HepG2 (cell line): ENCODE results near the gene SNAPIN. TPM values are rescaled to one million over a fixed set of nuclear protein-coding genes. Genes with fewer than 3 reads are reported as not detected.
A peak's percentile ranks its signal among the peaks of the same experiment; 100 is the strongest.

ENCODE experiments used
- AGO1 ChIP-seq: fragments of 200-400 bp; formaldehyde crosslinking; IDR thresholded peaks from 2 replicates; pipeline ENCODE4 v1.6.1; 2017; ENCODE audit warnings: mild to moderate bottlenecking, low read depth, low read length, moderate library complexity; ENCODE audit not compliant: poor library complexity, severe bottlenecking
- FLYWCH1 ChIP-seq: sonication (generic); formaldehyde crosslinking; IDR thresholded peaks from 2 replicates; pipeline ENCODE4 v1.8.1; 2023; ENCODE audit warnings: mild to moderate bottlenecking, missing genetic modification reagents
- GABPB1 ChIP-seq: IDR thresholded peaks from 2 replicates; pipeline ENCODE4 v1.6.1; 2016; ENCODE audit warnings: mild to moderate bottlenecking, missing genetic modification reagents, moderate library complexity, missing compliant biosample characterization
- GTF3A ChIP-seq: sonication (generic); formaldehyde crosslinking; conservative IDR thresholded peaks from 2 replicates; pipeline ENCODE4 v1.4.0; 2020; ENCODE audit warnings: mild to moderate bottlenecking, missing genetic modification reagents
- SRSF4 ChIP-seq: fragments of 200-400 bp; formaldehyde crosslinking; IDR thresholded peaks from one replicate; pipeline ENCODE4 v1.6.1; 2018; ENCODE audit warnings: mild to moderate bottlenecking, low read depth, low read length, moderate library complexity; ENCODE audit not compliant: poor library complexity, severe bottlenecking
- ZBTB7A ChIP-seq: sonication (generic); formaldehyde crosslinking; IDR thresholded peaks from 2 replicates; pipeline ENCODE4 v1.8.0; 2022; ENCODE audit warnings: mild to moderate bottlenecking, missing genetic modification reagents
- ZFY ChIP-seq: sonication (generic); formaldehyde crosslinking; IDR thresholded peaks from 2 replicates; pipeline ENCODE4 v1.4.0; 2020; ENCODE audit warnings: missing genetic modification reagents
- ZNF432 ChIP-seq: sonication (generic); formaldehyde crosslinking; IDR thresholded peaks from 2 replicates; pipeline ENCODE4 v1.5.0; 2020; ENCODE audit warnings: missing genetic modification reagents, mild to moderate bottlenecking, borderline replicate concordance
- ZNF549 ChIP-seq: sonication (generic); formaldehyde crosslinking; IDR thresholded peaks from 2 replicates; pipeline ENCODE4 v1.5.0; 2020; ENCODE audit warnings: missing genetic modification reagents
- ZNF607 ChIP-seq: sonication (generic); formaldehyde crosslinking; IDR thresholded peaks from 2 replicates; pipeline ENCODE4 v1.5.1; 2020; ENCODE audit warnings: missing genetic modification reagents, mild to moderate bottlenecking, borderline replicate concordance
- ZNF639 ChIP-seq: conservative IDR thresholded peaks from 2 replicates; pipeline ENCODE4 v1.6.1; 2018; ENCODE audit warnings: missing genetic modification reagents
- polyA plus RNA-seq, 8 experiments: library from polyadenylated mRNA; depleted of rRNA in 3 of 8; stranded (reverse) in 7 of 8; unstranded in 1 of 8; fragments of >200 nt; fragmentation: Illumina TruSeq in 4 of 8; extraction: Trizol in 4 of 8; gene quantifications; 2 replicates each; pipeline versions ENCODE4 v1.2.1 to v1.2.3, GENCODE V29; 2011 to 2016; ENCODE audit warnings: low read depth in 4 of 8, missing spikeins in 1 of 8, mixed read lengths in 1 of 8; ENCODE audit not compliant: insufficient read depth in 1 of 8
- total RNA-seq, 5 experiments: library from RNA; depleted of rRNA; stranded (reverse); fragments of >200 nt; fragmentation: Illumina TruSeq; extraction: Trizol; gene quantifications; 2 replicates each; pipeline ENCODE4 v1.2.3, GENCODE V29; 2016; ENCODE audit warnings: low read depth in 1 of 5
- TF ChIP-seq, protein P1 (sequence below): sonication (generic); formaldehyde crosslinking; IDR thresholded peaks from 2 replicates; pipeline ENCODE4 v1.4.0; 2020; ENCODE audit warnings: mild to moderate bottlenecking, missing genetic modification reagents
- TF ChIP-seq, protein P2 (sequence below), 2 experiments: sonication (generic) in 1 of 2; formaldehyde crosslinking in 1 of 2; IDR thresholded peaks; 2 replicates each; pipeline versions ENCODE4 v1.4.0 to v1.6.1; 2018 to 2020; ENCODE audit warnings: missing genetic modification reagents in 2 of 2, borderline replicate concordance in 1 of 2, low read depth in 1 of 2, mild to moderate bottlenecking in 1 of 2, missing biosample characterization in 1 of 2
- TF ChIP-seq, protein P3 (sequence below): sonication (generic); formaldehyde crosslinking; conservative IDR thresholded peaks from 2 replicates; pipeline ENCODE4 v1.8.1; 2023; ENCODE audit warnings: missing genetic modification reagents
- TF ChIP-seq, protein P4 (sequence below): sonication (generic); formaldehyde crosslinking; IDR thresholded peaks from 2 replicates; pipeline ENCODE4 v1.4.0; 2020; ENCODE audit warnings: missing genetic modification reagents, borderline replicate concordance

SNAPIN gene
- total and polyA plus RNA-seq, 2 of the 13 experiments (the other 11 are each of a cell fraction or from before 2014, with no cell fraction given), result 23.9 to 25.7 TPM

DNA sequence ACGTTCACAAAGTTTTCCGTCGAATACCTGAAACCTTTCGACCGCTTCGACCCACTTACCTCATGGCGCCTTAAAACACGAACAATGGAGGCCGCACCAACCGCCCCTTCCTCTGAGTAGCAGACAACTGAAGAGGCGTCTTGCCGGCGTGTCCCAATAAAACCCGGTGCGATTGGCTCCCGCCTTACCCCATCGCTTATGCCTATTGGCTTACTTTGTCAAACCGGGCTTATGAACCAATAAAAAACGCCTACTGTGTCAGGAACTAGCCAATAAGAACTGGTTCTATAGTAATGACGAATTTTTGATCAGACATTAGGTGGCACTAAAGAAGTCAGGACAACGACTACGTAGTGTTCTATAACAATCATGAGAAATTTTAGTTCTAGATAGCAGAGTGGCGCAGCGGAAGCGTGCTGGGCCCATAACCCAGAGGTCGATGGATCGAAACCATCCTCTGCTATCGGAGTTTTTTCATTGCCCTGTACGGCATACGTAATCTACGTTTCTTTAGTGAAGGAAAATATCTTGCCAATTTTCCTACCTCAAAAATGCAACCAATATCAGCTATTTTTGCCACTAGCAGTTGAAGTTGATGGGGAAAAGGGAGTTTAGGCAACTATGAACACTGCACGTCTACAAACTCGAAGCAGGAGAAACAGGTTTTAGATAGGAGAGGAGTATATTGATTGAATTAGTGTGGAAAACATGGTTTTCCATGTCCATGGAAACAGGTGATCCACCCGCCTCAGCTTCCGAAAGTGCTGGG is 12.5 kb downstream of the SNAPIN start, which contains the start of gene ILF2 (continued):
- TF ChIP-seq, protein P1, sequence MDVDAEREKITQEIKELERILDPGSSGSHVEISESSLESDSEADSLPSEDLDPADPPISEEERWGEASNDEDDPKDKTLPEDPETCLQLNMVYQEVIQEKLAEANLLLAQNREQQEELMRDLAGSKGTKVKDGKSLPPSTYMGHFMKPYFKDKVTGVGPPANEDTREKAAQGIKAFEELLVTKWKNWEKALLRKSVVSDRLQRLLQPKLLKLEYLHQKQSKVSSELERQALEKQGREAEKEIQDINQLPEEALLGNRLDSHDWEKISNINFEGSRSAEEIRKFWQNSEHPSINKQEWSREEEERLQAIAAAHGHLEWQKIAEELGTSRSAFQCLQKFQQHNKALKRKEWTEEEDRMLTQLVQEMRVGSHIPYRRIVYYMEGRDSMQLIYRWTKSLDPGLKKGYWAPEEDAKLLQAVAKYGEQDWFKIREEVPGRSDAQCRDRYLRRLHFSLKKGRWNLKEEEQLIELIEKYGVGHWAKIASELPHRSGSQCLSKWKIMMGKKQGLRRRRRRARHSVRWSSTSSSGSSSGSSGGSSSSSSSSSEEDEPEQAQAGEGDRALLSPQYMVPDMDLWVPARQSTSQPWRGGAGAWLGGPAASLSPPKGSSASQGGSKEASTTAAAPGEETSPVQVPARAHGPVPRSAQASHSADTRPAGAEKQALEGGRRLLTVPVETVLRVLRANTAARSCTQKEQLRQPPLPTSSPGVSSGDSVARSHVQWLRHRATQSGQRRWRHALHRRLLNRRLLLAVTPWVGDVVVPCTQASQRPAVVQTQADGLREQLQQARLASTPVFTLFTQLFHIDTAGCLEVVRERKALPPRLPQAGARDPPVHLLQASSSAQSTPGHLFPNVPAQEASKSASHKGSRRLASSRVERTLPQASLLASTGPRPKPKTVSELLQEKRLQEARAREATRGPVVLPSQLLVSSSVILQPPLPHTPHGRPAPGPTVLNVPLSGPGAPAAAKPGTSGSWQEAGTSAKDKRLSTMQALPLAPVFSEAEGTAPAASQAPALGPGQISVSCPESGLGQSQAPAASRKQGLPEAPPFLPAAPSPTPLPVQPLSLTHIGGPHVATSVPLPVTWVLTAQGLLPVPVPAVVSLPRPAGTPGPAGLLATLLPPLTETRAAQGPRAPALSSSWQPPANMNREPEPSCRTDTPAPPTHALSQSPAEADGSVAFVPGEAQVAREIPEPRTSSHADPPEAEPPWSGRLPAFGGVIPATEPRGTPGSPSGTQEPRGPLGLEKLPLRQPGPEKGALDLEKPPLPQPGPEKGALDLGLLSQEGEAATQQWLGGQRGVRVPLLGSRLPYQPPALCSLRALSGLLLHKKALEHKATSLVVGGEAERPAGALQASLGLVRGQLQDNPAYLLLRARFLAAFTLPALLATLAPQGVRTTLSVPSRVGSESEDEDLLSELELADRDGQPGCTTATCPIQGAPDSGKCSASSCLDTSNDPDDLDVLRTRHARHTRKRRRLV (CRISPR knock-in tag), result 0 out of 2 replicates have a peak, but pooled peaks have one; percentile 52
- TF ChIP-seq, protein P2, sequence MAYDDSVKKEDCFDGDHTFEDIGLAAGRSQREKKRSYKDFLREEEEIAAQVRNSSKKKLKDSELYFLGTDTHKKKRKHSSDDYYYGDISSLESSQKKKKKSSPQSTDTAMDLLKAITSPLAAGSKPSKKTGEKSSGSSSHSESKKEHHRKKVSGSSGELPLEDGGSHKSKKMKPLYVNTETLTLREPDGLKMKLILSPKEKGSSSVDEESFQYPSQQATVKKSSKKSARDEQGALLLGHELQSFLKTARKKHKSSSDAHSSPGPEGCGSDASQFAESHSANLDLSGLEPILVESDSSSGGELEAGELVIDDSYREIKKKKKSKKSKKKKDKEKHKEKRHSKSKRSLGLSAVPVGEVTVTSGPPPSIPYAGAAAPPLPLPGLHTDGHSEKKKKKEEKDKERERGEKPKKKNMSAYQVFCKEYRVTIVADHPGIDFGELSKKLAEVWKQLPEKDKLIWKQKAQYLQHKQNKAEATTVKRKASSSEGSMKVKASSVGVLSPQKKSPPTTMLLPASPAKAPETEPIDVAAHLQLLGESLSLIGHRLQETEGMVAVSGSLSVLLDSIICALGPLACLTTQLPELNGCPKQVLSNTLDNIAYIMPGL (CRISPR knock-in tag; IDR thresholded peaks at IDR 0.05; ENCODE audit: borderline replicate concordance in 1 of 2, low read depth in 1 of 2), result peak; percentile 92 to 98; a peak in 3 of 4 replicates
- TF ChIP-seq SRSF4 (no peak), ZNF432 (no peak), AGO1 (no peak), ZFY (CRISPR knock-in tag) (peak; percentile 87), ZBTB7A (CRISPR knock-in tag) (no peak), FLYWCH1 (no peak), ZNF639 (CRISPR knock-in tag) (no peak), ZNF607 (CRISPR knock-in tag) (0 out of 2 replicates have a peak, but pooled peaks have one; percentile 25), ZNF549 (CRISPR knock-in tag) (no peak), GTF3A (CRISPR knock-in tag) (no peak), GABPB1 (CRISPR knock-in tag) (peak; percentile 28; the same call in 1 of the 2 replicates)
- TF ChIP-seq, protein P3, sequence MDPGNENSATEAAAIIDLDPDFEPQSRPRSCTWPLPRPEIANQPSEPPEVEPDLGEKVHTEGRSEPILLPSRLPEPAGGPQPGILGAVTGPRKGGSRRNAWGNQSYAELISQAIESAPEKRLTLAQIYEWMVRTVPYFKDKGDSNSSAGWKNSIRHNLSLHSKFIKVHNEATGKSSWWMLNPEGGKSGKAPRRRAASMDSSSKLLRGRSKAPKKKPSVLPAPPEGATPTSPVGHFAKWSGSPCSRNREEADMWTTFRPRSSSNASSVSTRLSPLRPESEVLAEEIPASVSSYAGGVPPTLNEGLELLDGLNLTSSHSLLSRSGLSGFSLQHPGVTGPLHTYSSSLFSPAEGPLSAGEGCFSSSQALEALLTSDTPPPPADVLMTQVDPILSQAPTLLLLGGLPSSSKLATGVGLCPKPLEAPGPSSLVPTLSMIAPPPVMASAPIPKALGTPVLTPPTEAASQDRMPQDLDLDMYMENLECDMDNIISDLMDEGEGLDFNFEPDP (CRISPR knock-in tag), result no peak
- TF ChIP-seq, protein P4, sequence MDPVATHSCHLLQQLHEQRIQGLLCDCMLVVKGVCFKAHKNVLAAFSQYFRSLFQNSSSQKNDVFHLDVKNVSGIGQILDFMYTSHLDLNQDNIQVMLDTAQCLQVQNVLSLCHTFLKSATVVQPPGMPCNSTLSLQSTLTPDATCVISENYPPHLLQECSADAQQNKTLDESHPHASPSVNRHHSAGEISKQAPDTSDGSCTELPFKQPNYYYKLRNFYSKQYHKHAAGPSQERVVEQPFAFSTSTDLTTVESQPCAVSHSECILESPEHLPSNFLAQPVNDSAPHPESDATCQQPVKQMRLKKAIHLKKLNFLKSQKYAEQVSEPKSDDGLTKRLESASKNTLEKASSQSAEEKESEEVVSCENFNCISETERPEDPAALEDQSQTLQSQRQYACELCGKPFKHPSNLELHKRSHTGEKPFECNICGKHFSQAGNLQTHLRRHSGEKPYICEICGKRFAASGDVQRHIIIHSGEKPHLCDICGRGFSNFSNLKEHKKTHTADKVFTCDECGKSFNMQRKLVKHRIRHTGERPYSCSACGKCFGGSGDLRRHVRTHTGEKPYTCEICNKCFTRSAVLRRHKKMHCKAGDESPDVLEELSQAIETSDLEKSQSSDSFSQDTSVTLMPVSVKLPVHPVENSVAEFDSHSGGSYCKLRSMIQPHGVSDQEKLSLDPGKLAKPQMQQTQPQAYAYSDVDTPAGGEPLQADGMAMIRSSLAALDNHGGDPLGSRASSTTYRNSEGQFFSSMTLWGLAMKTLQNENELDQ (CRISPR knock-in tag), result no peak
